ENCODE results near the gene ITPR1. TPM values are rescaled to one million over a fixed set of nuclear protein-coding genes. Genes with fewer than 3 reads are reported as not detected.

Gene ITPR1
- total RNA-seq, 1 donor from 2014 or later, result 11.2 TPM

- H3K36me3 Mint-ChIP-seq (ENCODE audit: insufficient read depth), result no peaks in the 10 kb centered on the region
- H3K4me3 Mint-ChIP-seq (ENCODE audit: low read depth), result no peak overlapping the region
- no peak for TF ChIP-seq CTCF (IDR thresholded peaks at IDR 0.05; ENCODE audit: unreplicated experiment)
- H3K27ac Mint-ChIP-seq, result no peak overlapping the region
- peaks cover 3% of the 10 kb centered on the region for H3K27me3 Mint-ChIP-seq
- no peaks in the 10 kb centered on the region for H3K9me3 Mint-ChIP-seq (ENCODE audit: low read depth)
- peaks cover 5% of the 10 kb centered on the region for H3K4me1 Mint-ChIP-seq (ENCODE audit: low read depth)
- DNase-seq (ENCODE audit: low spot score, unreplicated experiment), result no peak
These were observed 84.6 kb downstream of the ITPR1 start for GRCh38 chr3:4577721-4578120.

GRCh38 chr3:4580346-4581123 is 87.4 kb downstream of the ITPR1 start:
- Mint-ChIP-seq H3K36me3 (ENCODE audit: insufficient read depth) (no peaks in the 10 kb centered on the region), H3K4me1 (ENCODE audit: low read depth) (peaks cover 5% of the 10 kb centered on the region), H3K27ac (no peak overlapping the region), H3K9me3 (ENCODE audit: low read depth) (no peaks in the 10 kb centered on the region), H3K27me3 (peaks cover 7% of the 10 kb centered on the region), H3K4me3 (ENCODE audit: low read depth) (no peak overlapping the region)
- no peak for TF ChIP-seq CTCF (IDR thresholded peaks at IDR 0.05; ENCODE audit: unreplicated experiment)
- no peak for DNase-seq (ENCODE audit: low spot score, unreplicated experiment)

GRCh38 chr3:4581124-4581424 is 87.9 kb downstream of the ITPR1 start:
- Mint-ChIP-seq H3K27ac (no peak overlapping the region), H3K4me1 (ENCODE audit: low read depth) (peaks cover 5% of the 10 kb centered on the region), H3K36me3 (ENCODE audit: insufficient read depth) (no peaks in the 10 kb centered on the region), H3K4me3 (ENCODE audit: low read depth) (no peak overlapping the region), H3K9me3 (ENCODE audit: low read depth) (no peaks in the 10 kb centered on the region), H3K27me3 (peaks cover 7% of the 10 kb centered on the region)
- no peak for TF ChIP-seq CTCF (IDR thresholded peaks at IDR 0.05; ENCODE audit: unreplicated experiment)
- no peak for DNase-seq (ENCODE audit: low spot score, unreplicated experiment)

GRCh38 chr3:4581498-4581897 is 88.3 kb downstream of the ITPR1 start:
- H3K27me3 Mint-ChIP-seq, result peaks cover 7% of the 10 kb centered on the region

GRCh38 chr3:4581920-4582611 is 88.9 kb downstream of the ITPR1 start:
- peaks cover 7% of the 10 kb centered on the region for H3K27me3 Mint-ChIP-seq
- H3K4me1 Mint-ChIP-seq (ENCODE audit: low read depth), result peaks cover 2% of the 10 kb centered on the region

More at GRCh38 chr3:4581498-4581897, 88.3 kb downstream of the ITPR1 start:
- no peak overlapping the region for H3K4me3 Mint-ChIP-seq (ENCODE audit: low read depth)
- DNase-seq (ENCODE audit: low spot score, unreplicated experiment), result no peak
- H3K36me3 Mint-ChIP-seq (ENCODE audit: insufficient read depth), result no peaks in the 10 kb centered on the region
- peaks cover 5% of the 10 kb centered on the region for H3K4me1 Mint-ChIP-seq (ENCODE audit: low read depth)
- no peak for TF ChIP-seq CTCF (IDR thresholded peaks at IDR 0.05; ENCODE audit: unreplicated experiment)
- no peak overlapping the region for H3K27ac Mint-ChIP-seq
- no peaks in the 10 kb centered on the region for H3K9me3 Mint-ChIP-seq (ENCODE audit: low read depth)

More at GRCh38 chr3:4581920-4582611, 88.9 kb downstream of the ITPR1 start:
- no peaks in the 10 kb centered on the region for H3K36me3 Mint-ChIP-seq (ENCODE audit: insufficient read depth)
- TF ChIP-seq CTCF (IDR thresholded peaks at IDR 0.05; ENCODE audit: unreplicated experiment), result no peak
- no peak overlapping the region for H3K27ac Mint-ChIP-seq
- H3K4me3 Mint-ChIP-seq (ENCODE audit: low read depth), result no peak overlapping the region
- DNase-seq (ENCODE audit: low spot score, unreplicated experiment), result no peak
- H3K9me3 Mint-ChIP-seq (ENCODE audit: low read depth), result no peaks in the 10 kb centered on the region
